GM12891 (cell line): ENCODE results near the gene TMEM51.

ENCODE experiments used
- DNase-seq: peaks from one replicate; pipeline ENCODE4 v3.0.0; 2011; ENCODE audit warnings: low spot score; ENCODE audit not compliant: insufficient read length
- FAIRE-seq: peaks from 2 replicates; lab custom pipeline; 2011; peaks lifted over from hg19 to GRCh38; lab: Jason Lieb, UNC
- PAX5 ChIP-seq: IDR thresholded peaks from 2 replicates; pipeline ENCODE4 v1.6.1; 2011; ENCODE audit warnings: low read length, moderate library complexity, mild to moderate bottlenecking; ENCODE audit not compliant: insufficient read depth, severe bottlenecking
- POLR2A ChIP-seq: IDR thresholded peaks from 2 replicates; pipeline ENCODE4 v1.6.1; 2011; ENCODE audit warnings: low read depth, low read length, control low read depth
- POLR2AphosphoS5 ChIP-seq: IDR thresholded peaks from 2 replicates; pipeline ENCODE4 v1.6.1; 2011; ENCODE audit warnings: low read depth, low read length, control low read depth
- POU2F2 ChIP-seq: IDR thresholded peaks from 2 replicates; pipeline ENCODE4 v1.6.1; 2011; ENCODE audit warnings: low read depth, mild to moderate bottlenecking, control low read depth, low read length, moderate library complexity
- SPI1 ChIP-seq: IDR thresholded peaks from 2 replicates; pipeline ENCODE4 v1.6.1; 2011; ENCODE audit warnings: low read depth, low read length, control low read depth
- TAF1 ChIP-seq: IDR thresholded peaks from 2 replicates; pipeline ENCODE4 v1.6.1; 2011; ENCODE audit warnings: low read depth, low read length, control low read depth

The TMEM51 gene

DNA sequence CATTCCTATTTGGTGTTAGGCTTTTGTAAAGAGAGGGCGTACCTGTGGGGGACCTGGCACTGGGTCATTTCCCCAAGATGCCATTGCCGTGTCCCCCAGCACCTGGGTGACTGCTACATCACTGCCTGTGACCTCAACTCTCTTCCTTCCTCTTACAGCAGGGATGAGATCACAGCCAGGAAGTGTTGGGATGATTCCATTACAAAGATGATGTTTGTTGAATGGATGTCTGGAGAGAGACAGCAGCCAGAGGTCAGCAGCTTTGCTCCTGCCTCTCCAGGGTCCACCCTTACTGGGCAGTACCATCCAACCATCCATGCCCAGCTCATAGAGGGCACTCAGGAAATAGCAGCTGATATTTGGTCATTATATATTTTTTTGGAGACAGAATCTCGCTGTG lies 35.1 kb downstream of the TMEM51 start:
- TF ChIP-seq POU2F2: no peak
- TF ChIP-seq POLR2AphosphoS5: no peak
- no peak for DNase-seq
- FAIRE-seq: no peak

DNA sequence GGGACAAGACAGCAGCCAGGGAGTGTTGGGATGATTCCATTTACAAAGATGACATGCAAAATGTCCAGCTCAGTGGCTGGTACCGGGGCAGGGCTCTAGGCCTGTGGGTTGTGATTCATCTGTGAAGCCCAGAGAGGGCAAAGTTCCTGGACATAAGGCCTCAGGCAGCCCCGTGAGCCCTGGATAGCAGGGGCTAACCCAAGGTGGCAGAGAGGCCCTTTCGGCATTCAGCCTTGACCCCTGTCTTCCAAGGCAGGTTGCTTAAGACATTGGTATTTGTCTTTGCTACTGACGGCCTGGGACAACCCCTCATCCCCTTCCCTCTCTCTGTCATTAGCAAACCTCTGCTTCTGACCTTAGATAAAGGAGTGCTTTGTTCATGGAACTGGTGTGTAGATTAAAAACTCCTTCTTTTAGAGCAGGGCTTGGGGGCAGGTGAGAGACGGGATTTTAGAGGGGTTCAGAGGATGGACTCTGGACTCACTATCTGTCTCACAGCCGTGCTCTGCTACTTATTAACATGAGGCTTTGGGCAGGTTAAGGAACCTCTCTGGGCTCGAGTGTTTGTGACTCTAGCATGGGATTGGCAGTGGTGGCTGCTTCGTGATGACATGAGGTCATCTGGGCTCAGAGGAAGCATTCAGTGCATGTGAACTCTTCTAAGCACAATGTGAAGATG lies 36.3 kb downstream of the TMEM51 start:
- DNase-seq (no peak), FAIRE-seq (no peak)
- TF ChIP-seq POLR2A: no peak
- no peak for TF ChIP-seq SPI1
- no peak for TF ChIP-seq POLR2AphosphoS5
- no peak for TF ChIP-seq POU2F2

DNA sequence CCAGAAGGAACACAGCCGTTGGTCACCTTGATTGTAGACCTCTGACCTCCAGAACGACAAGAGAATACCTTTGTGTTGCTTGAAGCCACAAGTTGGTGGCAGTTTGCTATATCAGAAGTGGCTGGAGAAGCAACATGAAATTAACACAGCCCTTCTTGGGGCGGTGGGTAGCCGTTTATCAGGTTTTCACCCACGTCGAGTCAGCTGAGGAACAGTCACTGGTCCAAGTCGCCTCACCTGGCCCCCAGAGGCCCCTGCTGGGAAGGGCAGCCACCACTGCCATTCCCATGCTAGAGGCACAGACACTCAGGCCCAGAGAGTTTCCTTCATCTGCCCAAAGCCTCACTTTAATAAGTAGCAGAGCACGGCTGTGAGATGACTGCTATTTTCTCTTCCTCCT lies 37.7 kb downstream of the TMEM51 start:
- no peak for TF ChIP-seq SPI1
- TF ChIP-seq PAX5: no peak
- no peak for TF ChIP-seq POLR2A
- no peak for TF ChIP-seq TAF1
- no peak for FAIRE-seq
- no peak for DNase-seq

GRCh38 chr1:15191770-15192169 lies 38.2 kb downstream of the TMEM51 start:
- no peak for TF ChIP-seq POLR2AphosphoS5
- TF ChIP-seq POLR2A: no peak
- no peak for TF ChIP-seq TAF1
- TF ChIP-seq SPI1: no peak
- TF ChIP-seq POU2F2: no peak
- no peak for TF ChIP-seq PAX5
- DNase-seq (no peak), FAIRE-seq (no peak)

DNA sequence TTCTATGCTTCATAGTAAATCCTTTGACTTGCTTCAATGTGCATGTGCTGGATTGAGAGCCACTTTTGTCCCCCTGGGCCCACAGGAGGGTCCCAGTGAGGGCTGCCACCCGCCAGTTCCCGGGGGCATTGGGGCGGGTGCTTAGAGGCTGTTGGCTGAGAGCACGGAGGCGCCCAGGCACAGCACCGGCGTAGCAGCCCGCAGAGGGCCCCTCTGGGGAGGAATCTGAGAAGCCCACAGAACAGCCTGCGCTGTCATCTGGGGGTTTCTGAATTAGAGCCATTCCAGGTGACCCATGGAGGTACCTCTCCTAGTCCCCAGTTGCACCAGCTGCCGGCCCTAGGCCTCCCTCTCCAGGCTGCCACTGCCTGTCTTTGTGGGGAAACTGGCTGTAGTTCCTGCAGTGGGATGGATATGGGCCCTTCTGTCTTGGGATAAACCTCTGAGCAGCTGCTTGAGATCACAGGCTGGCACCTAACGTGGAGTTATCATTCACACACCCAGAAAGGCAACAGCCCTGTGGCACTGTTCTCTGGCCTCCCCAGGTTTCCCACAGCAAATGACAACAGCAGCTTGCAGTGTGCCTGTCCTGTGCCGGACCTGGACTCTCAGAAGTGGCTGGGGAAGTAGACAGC lies 39.5 kb downstream of the TMEM51 start:
- DNase-seq: no peak
- TF ChIP-seq POU2F2: no peak
- TF ChIP-seq TAF1: no peak
- TF ChIP-seq SPI1: no peak
- TF ChIP-seq POLR2A: no peak
- TF ChIP-seq POLR2AphosphoS5: no peak
- TF ChIP-seq PAX5: no peak
- FAIRE-seq: no peak

GRCh38 chr1:15195420-15196052 lies 42.0 kb downstream of the TMEM51 start:
- DNase-seq: no peak
- FAIRE-seq: no peak
- TF ChIP-seq TAF1: no peak
- TF ChIP-seq PAX5: no peak
- no peak for TF ChIP-seq POLR2AphosphoS5
- no peak for TF ChIP-seq SPI1
- no peak for TF ChIP-seq POU2F2
- TF ChIP-seq POLR2A: no peak

DNA sequence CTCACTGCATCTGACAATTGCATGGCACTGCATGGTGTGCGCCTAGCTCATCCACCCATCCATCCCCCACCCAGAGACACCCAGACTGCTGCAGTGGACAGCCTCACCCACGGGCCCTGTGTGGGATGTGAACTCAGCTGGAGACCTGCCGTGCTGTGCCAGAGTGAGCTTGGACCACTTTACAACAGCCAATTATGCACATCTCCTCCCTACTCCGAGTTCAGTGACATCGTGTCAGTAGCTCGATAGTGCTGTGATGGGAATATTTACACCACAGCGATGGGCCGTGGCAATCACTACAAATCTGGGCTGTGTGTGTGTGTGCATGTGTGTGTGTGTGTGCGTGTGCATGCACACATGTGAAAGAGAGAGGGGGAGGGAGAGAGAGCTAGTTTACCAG lies 42.5 kb downstream of the TMEM51 start:
- no peak for FAIRE-seq
- no peak for DNase-seq
- TF ChIP-seq POLR2A (no peak), POLR2AphosphoS5 (no peak)

GRCh38 chr1:15196807-15197530 lies 43.4 kb downstream of the TMEM51 start:
- no peak for DNase-seq
- TF ChIP-seq POU2F2 (no peak), POLR2AphosphoS5 (no peak), SPI1 (no peak), POLR2A (no peak), PAX5 (no peak), TAF1 (no peak)
- no peak for FAIRE-seq

- DNase-seq: no peak
- TF ChIP-seq POLR2AphosphoS5 (no peak), POU2F2 (no peak), TAF1 (no peak), POLR2A (no peak), PAX5 (no peak), SPI1 (no peak)
- FAIRE-seq: no peak
Observed at GRCh38 chr1:15197591-15198447, 44.3 kb downstream of the TMEM51 start.

DNA sequence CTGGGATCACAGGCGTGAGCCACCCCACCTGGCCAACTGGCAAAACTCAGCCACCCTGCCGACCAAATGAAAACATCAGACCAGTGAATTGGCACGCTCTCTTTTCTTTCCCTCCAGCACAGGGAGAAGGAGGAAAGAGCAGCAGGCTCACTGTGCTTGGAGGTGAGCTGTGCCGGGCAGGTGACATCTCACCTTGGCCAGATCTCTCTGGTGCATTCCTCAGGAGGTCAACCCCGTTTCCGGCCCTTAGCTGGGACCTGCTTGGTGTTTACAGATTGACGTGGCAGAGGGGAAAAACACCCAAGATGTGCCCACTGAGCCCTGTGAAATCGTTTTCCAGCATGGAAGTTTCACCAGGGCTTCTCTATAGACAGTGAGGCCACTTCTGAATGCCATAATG lies 45.1 kb downstream of the TMEM51 start:
- no peak for DNase-seq
- no peak for TF ChIP-seq SPI1
- TF ChIP-seq POLR2AphosphoS5: no peak
- TF ChIP-seq PAX5: no peak
- no peak for TF ChIP-seq TAF1
- TF ChIP-seq POLR2A: no peak
- no peak for TF ChIP-seq POU2F2
- no peak for FAIRE-seq
